ENCODE data around the gene KRT74.

KRT74 gene

GRCh38 chr12:52515927-52516831 lies 57.5 kb downstream of the KRT74 start:
- Histone ChIP-seq H3K23ac (ENCODE audit: low read depth, low read length, poor library complexity) (peak overlapping the region; percentile 9), H3K27ac (replicated peaks; ENCODE audit: low read length) (no peak overlapping the region), H3K14ac (ENCODE audit: low read length) (no peak overlapping the region), H3K9ac (ENCODE audit: low read depth, low read length, poor library complexity) (no peak overlapping the region), H2BK15ac (ENCODE audit: low read length) (no peak overlapping the region), H2BK120ac (ENCODE audit: low read depth, low read length) (no peak overlapping the region), H3K36me3 (replicated peaks in 1 of 2; ENCODE audit: control insufficient read depth in 2 of 2, insufficient read depth in 2 of 2, low read length in 2 of 2) (no peaks in the 10 kb centered on the region), H3K18ac (ENCODE audit: low read length) (peak overlapping the region; percentile 34), H2BK12ac (ENCODE audit: low read length) (no peak overlapping the region), H3K9me3 (replicated peaks in 1 of 2; ENCODE audit: control insufficient read depth in 2 of 2, insufficient read depth in 1 of 2, low read depth in 1 of 2, low read length in 2 of 2) (no peaks in the 10 kb centered on the region), H4K8ac (ENCODE audit: low read depth, low read length) (no peak overlapping the region), H3K4me1 (ENCODE audit: control insufficient read depth in 2 of 2, insufficient read depth in 1 of 2, low read depth in 1 of 2, low read length in 2 of 2) (no peaks in the 10 kb centered on the region), H2AK5ac (ENCODE audit: low read depth, low read length) (no peak overlapping the region), H2BK5ac (ENCODE audit: low read length) (no peak overlapping the region), H3K4me3 (ENCODE audit: low read length in 2 of 2) (peak overlapping the region in 1 of 2 donors; percentile 38), H3K4me2 (ENCODE audit: insufficient read depth, low read length, poor library complexity, severe bottlenecking) (no peak overlapping the region), H4K91ac (ENCODE audit: low read depth, low read length, poor library complexity) (no peak overlapping the region), H3K4ac (ENCODE audit: low read length) (no peak overlapping the region), H3K79me1 (ENCODE audit: low read depth, low read length) (no peaks in the 10 kb centered on the region), H3K27me3 (ENCODE audit: control insufficient read depth in 3 of 3, insufficient read depth in 3 of 3, low read depth in 1 of 3, low read length in 3 of 3) (no peaks in the 10 kb centered on the region), H2AFZ (ENCODE audit: low read length) (no peak overlapping the region)
- WGBS, 2 donors (ENCODE audit: extremely low coverage in 2 of 2, insufficient read length in 2 of 2, insufficient replicate concordance in 1 of 2), result no CpG with 5 or more reads among the region's 15 CpGs
- DNase-seq (ENCODE audit: low spot score), result no peak
